Measurements from ENCODE around the gene TMEM175. TPM values are rescaled to one million over a fixed set of nuclear protein-coding genes. Genes with fewer than 3 reads are reported as not detected.

Gene TMEM175
- total and polyA plus RNA-seq, 9 of the 15 experiments (the other 6 are each of a cell fraction or from before 2014, with no cell fraction given) = 0.13 to 30.9 (median 9.4) TPM

DNA sequence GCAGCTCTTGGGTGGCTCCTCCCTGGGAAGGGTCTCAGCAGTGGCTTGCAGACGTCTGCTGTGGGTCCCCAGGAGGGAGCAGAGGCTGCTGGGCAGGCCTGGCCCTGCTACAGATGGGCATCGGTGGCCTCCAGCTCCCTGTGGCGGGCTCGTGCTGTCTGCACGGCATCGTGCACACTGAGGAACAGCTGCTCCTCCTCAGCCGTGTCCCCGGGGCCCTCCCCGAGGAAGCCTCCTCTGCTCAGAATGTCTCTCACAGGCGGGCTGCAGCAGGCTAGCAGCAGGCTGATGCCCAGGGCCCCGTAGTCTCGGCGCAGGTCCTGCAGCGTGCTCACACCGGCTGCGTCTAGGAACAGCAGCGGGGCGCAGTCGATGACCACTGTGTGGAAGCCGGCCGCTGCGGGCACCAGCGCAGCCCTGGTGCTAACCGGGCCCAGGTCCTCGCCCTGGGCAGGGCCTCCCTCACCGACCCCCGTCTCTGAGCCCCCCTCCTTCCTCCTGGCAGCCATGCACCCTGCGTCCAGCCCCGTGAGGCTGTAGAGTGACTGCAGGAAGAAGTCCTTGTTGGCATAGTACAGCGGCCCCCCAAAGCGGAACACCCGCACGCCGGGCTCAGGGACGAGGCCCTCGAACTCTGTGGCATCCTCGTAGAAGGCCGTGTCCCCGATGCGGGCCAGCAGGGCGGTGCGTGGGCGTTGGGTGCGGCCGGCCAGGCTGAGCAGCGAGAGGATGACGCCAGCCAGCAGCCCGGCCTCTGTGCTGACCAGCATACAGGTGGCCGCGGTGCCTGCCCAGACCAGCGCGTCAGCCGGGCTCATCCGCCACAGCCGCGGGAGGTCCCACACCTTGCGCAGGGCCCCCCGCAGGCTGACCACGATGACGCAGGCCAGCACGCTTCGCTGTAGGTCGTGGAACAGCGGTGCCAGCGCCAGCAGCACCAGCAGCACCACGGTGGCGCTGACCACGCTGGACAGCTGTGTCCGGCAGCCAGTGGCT lies 56.8 kb downstream of the TMEM175 start:
- peaks cover 22% of the 10 kb centered on the region; the same call in 1 of the 3 replicates for H3K36me3 ChIP-seq (ENCODE audit: control insufficient read depth, insufficient read depth, low read length)
- no peak overlapping the region for H3K27ac ChIP-seq (ENCODE audit: extremely low read depth, low read depth, low read length)
- POLR2A ChIA-PET = interaction anchor here (0.6 to 0.9 kb wide), 3 partner anchors 10 to 388 kb away, joined by 3 to 7 read pairs (median 4); no protein-coding TSS in a partner anchor
- WGBS (ENCODE audit: insufficient coverage, low coverage, missing lambda C conversion rate) = 90% methylated on average over 34 of the region's 69 CpGs
- H4K20me1 ChIP-seq (replicated peaks; ENCODE audit: control insufficient read depth, insufficient read depth, low read length) = no peaks in the 10 kb centered on the region
- no peak overlapping the region for H2AFZ ChIP-seq (ENCODE audit: low read depth, low read length)
- intact Hi-C loops (cut with micrococcal nuclease) = loop anchor here (5.0 to 10.0 kb wide), 4 partner anchors 207 to 304 kb away; partner anchors contain the start of gene SLC49A3
- in situ Hi-C loops (cut with MboI) = no loop called here
- H3K27me3 ChIP-seq (ENCODE audit: control insufficient read depth in 2 of 2, insufficient read depth in 2 of 2, low read length in 2 of 2) = no peaks in the 10 kb centered on the region
- H3K79me2 ChIP-seq (ENCODE audit: control insufficient read depth, insufficient read depth, low read length) = peaks cover 34% of the 10 kb centered on the region
- peak overlapping the region in 1 of 2 experiments; percentile 90; a peak in 1 of 4 replicates for H3K9ac ChIP-seq (ENCODE audit: insufficient read depth in 1 of 2, low read depth in 2 of 2, low read length in 2 of 2)
- no peak overlapping the region for H3K4me3 ChIP-seq
- peaks cover 39 to 83% of the 10 kb centered on the region in 2 experiments for H3K4me1 ChIP-seq (replicated peaks in 1 of 2; ENCODE audit: control insufficient read depth in 2 of 2, insufficient read depth in 2 of 2, low read length in 2 of 2)
- no peaks in the 10 kb centered on the region for H3K9me1 ChIP-seq (ENCODE audit: control insufficient read depth, insufficient read depth, low read length)
- no peaks in the 10 kb centered on the region; the same call in 1 of the 2 replicates for H3K9me3 ChIP-seq (replicated peaks; ENCODE audit: control insufficient read depth, insufficient read depth, low read depth, low read length)
- no peak overlapping the region for H3K4me2 ChIP-seq (ENCODE audit: insufficient read depth, low read length)
- no TSS peak for BruUV-seq (replicated peaks)
- CTCF ChIA-PET (ENCODE audit: low intra/inter-chr PET ratio) = no interaction called here
- DNase-seq (ENCODE audit: extremely low read depth in 1 of 4, low spot score in 3 of 4) (no peak), ATAC-seq (no peak), FAIRE-seq (no peak)
- no peak for TF ChIP-seq MAZ (CRISPR knock-in tag; conservative IDR thresholded peaks at IDR 0.05 in 1 of 2, IDR thresholded peaks at IDR 0.05 in 1 of 2)
- TF ChIP-seq FOXA1 (IDR thresholded peaks at IDR 0.05; ENCODE audit: borderline replicate concordance) = no peak
- peak; percentile 33 for TF ChIP-seq EGR1 (conservative IDR thresholded peaks at IDR 0.05)
- TF ChIP-seq MAFF (IDR thresholded peaks at IDR 0.05; ENCODE audit: low read length) = no peak
- no peak for TF ChIP-seq ZSCAN29 (IDR thresholded peaks at IDR 0.05)
- TF ChIP-seq, protein P1, sequence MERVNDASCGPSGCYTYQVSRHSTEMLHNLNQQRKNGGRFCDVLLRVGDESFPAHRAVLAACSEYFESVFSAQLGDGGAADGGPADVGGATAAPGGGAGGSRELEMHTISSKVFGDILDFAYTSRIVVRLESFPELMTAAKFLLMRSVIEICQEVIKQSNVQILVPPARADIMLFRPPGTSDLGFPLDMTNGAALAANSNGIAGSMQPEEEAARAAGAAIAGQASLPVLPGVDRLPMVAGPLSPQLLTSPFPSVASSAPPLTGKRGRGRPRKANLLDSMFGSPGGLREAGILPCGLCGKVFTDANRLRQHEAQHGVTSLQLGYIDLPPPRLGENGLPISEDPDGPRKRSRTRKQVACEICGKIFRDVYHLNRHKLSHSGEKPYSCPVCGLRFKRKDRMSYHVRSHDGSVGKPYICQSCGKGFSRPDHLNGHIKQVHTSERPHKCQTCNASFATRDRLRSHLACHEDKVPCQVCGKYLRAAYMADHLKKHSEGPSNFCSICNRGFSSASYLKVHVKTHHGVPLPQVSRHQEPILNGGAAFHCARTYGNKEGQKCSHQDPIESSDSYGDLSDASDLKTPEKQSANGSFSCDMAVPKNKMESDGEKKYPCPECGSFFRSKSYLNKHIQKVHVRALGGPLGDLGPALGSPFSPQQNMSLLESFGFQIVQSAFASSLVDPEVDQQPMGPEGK (CRISPR knock-in tag; IDR thresholded peaks at IDR 0.05; ENCODE audit: borderline replicate concordance) = no peak
- no peak for TF ChIP-seq EZH2 (IDR thresholded peaks at IDR 0.05; ENCODE audit: borderline replicate concordance, low read depth, low read length)
- TF ChIP-seq ZBTB33 (CRISPR knock-in tag; IDR thresholded peaks at IDR 0.05) = peak; percentile 88
- no peak for TF ChIP-seq XRCC4 (IDR thresholded peaks at IDR 0.05; ENCODE audit: extremely low read depth, insufficient read depth, insufficient read length)
- no peak for TF ChIP-seq NR4A1 (CRISPR knock-in tag; IDR thresholded peaks at IDR 0.05)
- no peak for TF ChIP-seq NR4A1 (tag; IDR thresholded peaks at IDR 0.05)
- TF ChIP-seq RBM15 (IDR thresholded peaks at IDR 0.05; ENCODE audit: insufficient read depth, low read length) = no peak
- TF ChIP-seq RBFOX2 (IDR thresholded peaks at IDR 0.05; ENCODE audit: low read depth, low read length) = 0 out of 2 replicates have a peak, but pooled peaks have one; percentile 7

Measured in K562 (cell line).